Transverse colon (tissue), 4 donors: ENCODE measurements around the gene LNX1.

Experiments used
- EP300 ChIP-seq: sonication (generic); formaldehyde crosslinking; IDR thresholded peaks from one replicate; pipeline ENCODE4 v1.6.1; 2017; ENCODE audit warnings: antibody characterized with exemption, low read depth
- POLR2A ChIP-seq: fragments of 450-650 bp; IDR thresholded peaks from one replicate; pipeline ENCODE4 v1.6.1; 2016; ENCODE audit warnings: antibody characterized with exemption, mild to moderate bottlenecking, moderate library complexity
- POLR2AphosphoS5 ChIP-seq, 3 donors: sonication (generic); formaldehyde crosslinking; IDR thresholded peaks; one replicate each; pipeline ENCODE4 v1.6.1; 2016; ENCODE audit warnings: antibody characterized with exemption in 3 of 3
- TF ChIP-seq, protein P1 (sequence below), 5 experiments: fragments of 200-600 bp in 3 of 5; fragments of 450-650 bp in 2 of 5; sonication (generic) in 3 of 5; IDR thresholded peaks; 1 replicate in 2 of 5; 2 replicates in 3 of 5; pipeline ENCODE4 v1.5.1; 2016 to 2017; ENCODE audit warnings: antibody characterized with exemption in 5 of 5, inconsistent platforms in 3 of 5, mild to moderate bottlenecking in 2 of 5, moderate library complexity in 1 of 5

- TF ChIP-seq, protein P1, sequence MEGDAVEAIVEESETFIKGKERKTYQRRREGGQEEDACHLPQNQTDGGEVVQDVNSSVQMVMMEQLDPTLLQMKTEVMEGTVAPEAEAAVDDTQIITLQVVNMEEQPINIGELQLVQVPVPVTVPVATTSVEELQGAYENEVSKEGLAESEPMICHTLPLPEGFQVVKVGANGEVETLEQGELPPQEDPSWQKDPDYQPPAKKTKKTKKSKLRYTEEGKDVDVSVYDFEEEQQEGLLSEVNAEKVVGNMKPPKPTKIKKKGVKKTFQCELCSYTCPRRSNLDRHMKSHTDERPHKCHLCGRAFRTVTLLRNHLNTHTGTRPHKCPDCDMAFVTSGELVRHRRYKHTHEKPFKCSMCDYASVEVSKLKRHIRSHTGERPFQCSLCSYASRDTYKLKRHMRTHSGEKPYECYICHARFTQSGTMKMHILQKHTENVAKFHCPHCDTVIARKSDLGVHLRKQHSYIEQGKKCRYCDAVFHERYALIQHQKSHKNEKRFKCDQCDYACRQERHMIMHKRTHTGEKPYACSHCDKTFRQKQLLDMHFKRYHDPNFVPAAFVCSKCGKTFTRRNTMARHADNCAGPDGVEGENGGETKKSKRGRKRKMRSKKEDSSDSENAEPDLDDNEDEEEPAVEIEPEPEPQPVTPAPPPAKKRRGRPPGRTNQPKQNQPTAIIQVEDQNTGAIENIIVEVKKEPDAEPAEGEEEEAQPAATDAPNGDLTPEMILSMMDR (IDR thresholded peaks at IDR 0.05) = no peak
- TF ChIP-seq EP300 = no peak
- TF ChIP-seq POLR2A = no peak
- no peak for TF ChIP-seq POLR2AphosphoS5 (IDR thresholded peaks at IDR 0.05)
Observed at GRCh38 chr4:53576071-53576617, 15.1 kb downstream of the LNX1 start.
